ENCODE measurements around the gene TMEM207.
A peak's percentile ranks its signal among the peaks of the same experiment; 100 is the strongest.

The TMEM207 gene

GRCh38 chr3:190384309-190384756 is 65.4 kb downstream of the TMEM207 start:
- DNase-seq (ENCODE audit: low read depth), result no peak

- peak; percentile 27 for DNase-seq (ENCODE audit: low read depth)
These were observed 67.6 kb downstream of the TMEM207 start for GRCh38 chr3:190382082-190382481.

- no peak for DNase-seq (ENCODE audit: low read depth)
These were observed 68.3 kb downstream of the TMEM207 start for GRCh38 chr3:190381441-190381840.

- DNase-seq (ENCODE audit: low read depth), result no peak
These were observed 69.5 kb downstream of the TMEM207 start for GRCh38 chr3:190380184-190380583.
